SK-N-SH treated with all-trans-retinoic acid at 6 μM for 48 hours (cell line): Measurements from ENCODE around the gene AMOT.

Source experiments
- ARNTL ChIP-seq: fragments of 450-650 bp; formaldehyde crosslinking; IDR thresholded peaks from 2 replicates; pipeline ENCODE4 v1.5.0; 2020; ENCODE audit warnings: low read depth, mild to moderate bottlenecking, moderate library complexity, borderline replicate concordance
- CREB5 ChIP-seq: fragments of 250-450 bp; sonication (Bioruptor Pico); IDR thresholded peaks from 2 replicates; pipeline ENCODE4 v1.5.1; 2020; ENCODE audit warnings: low read depth, mild to moderate bottlenecking, moderate library complexity
- ESRRG ChIP-seq: fragments of 250-450 bp; sonication (Bioruptor Pico); IDR thresholded peaks from 2 replicates; pipeline ENCODE4 v1.6.1; 2021; ENCODE audit warnings: mild to moderate bottlenecking
- RARB ChIP-seq: fragments of 250-450 bp; sonication (Bioruptor Pico); IDR thresholded peaks from 2 replicates; pipeline ENCODE4 v1.8.0; 2021; ENCODE audit warnings: mild to moderate bottlenecking, moderate library complexity
- ZNF70 ChIP-seq: fragments of 450-650 bp; formaldehyde crosslinking; IDR thresholded peaks from 2 replicates; pipeline ENCODE4 v1.5.0; 2020; ENCODE audit warnings: mild to moderate bottlenecking, moderate library complexity

GRCh38 chrX:112779139-112779538 is 61.5 kb downstream of the AMOT start:
- TF ChIP-seq ARNTL (CRISPR knock-in tag) (no peak), RARB (CRISPR knock-in tag) (no peak), CREB5 (no peak), ESRRG (no peak), ZNF70 (CRISPR knock-in tag) (no peak)
